Left ventricle myocardium inferior (tissue), 1 donor: Measurements from ENCODE around the gene SLC22A23. TPM values are rescaled to one million over a fixed set of nuclear protein-coding genes. Genes with fewer than 3 reads are reported as not detected.

Source experiments
- DNase-seq: peaks from one replicate; pipeline ENCODE4 v3.0.0-alpha.2; 2020
- H3K27ac ChIP-seq: fragments of 200-600 bp; replicated peaks from 2 replicates; pipeline ENCODE4 v1.8.0; 2021
- H3K27me3 ChIP-seq: fragments of 200-600 bp; 2 replicates; pipeline ENCODE4 v1.8.0; 2021; ENCODE audit warnings: low read depth
- H3K36me3 ChIP-seq: fragments of 200-600 bp; 2 replicates; pipeline ENCODE4 v1.8.0; 2021
- H3K4me1 ChIP-seq: fragments of 200-600 bp; 2 replicates; pipeline ENCODE4 v1.8.0; 2021
- H3K4me3 ChIP-seq: fragments of 200-600 bp; 2 replicates; pipeline ENCODE4 v1.8.0; 2021; ENCODE audit warnings: mild to moderate bottlenecking, moderate library complexity
- H3K9me3 ChIP-seq: fragments of 200-600 bp; replicated peaks from 2 replicates; pipeline ENCODE4 v1.8.0; 2021
- CTCF ChIP-seq: fragments of 200-600 bp; IDR thresholded peaks from 2 replicates; pipeline ENCODE4 v1.8.0; 2021; ENCODE audit warnings: antibody characterized with exemption, mild to moderate bottlenecking, borderline replicate concordance
- intact Hi-C: fragments of 100-400 bp; cut with micrococcal nuclease; formaldehyde crosslinking; loops from one replicate; pipeline ENCODE4 v1.11.0; 2022
- total RNA-seq: library from RNA; stranded (reverse); fragmentation: NEBNext Ultra II Directional; extraction: Animal tissue kit (Norgen Biotek cat#: 25700); gene quantifications from one replicate; pipeline ENCODE4 v1.2.1, GENCODE V29; 2021
- donor health status: DM: no; HTN: yes; CAD: no; lungs with severe emphysema.

Gene SLC22A23
- total RNA-seq, 1 donor from 2014 or later = 7.0 TPM

- H3K4me1 ChIP-seq = peaks cover 7% of the 10 kb centered on the region
- intact Hi-C loops = no loop called here
- DNase-seq = no peak
- no peaks in the 10 kb centered on the region for H3K9me3 ChIP-seq
- H3K27ac ChIP-seq = no peak overlapping the region
- H3K27me3 ChIP-seq = no peaks in the 10 kb centered on the region
- H3K4me3 ChIP-seq = no peak overlapping the region
- H3K36me3 ChIP-seq = no peaks in the 10 kb centered on the region
- TF ChIP-seq CTCF = no peak
Observed at GRCh38 chr6:3440911-3441310, 15.9 kb downstream of the SLC22A23 start.

DNA sequence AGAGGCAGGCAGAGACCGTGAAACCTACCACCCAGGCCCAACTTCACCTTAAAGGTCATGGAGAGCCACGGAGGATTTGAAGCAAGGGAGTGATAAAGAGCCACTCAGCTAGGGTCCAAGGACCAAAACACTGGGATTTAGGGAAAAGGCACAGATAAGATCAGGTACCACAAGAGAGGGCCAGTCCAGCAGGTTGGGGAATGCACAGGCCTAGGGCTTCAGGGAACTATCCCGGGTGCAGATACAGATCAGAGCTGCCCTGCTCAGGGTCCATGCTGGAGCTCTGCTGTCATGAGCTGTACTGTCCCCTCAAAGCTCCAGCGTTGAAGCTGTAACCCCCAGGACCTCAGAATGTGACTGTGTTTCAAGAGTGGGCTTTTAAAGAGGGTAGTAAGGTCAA lies 16.9 kb downstream of the SLC22A23 start:
- H3K4me1 ChIP-seq = peaks cover 7% of the 10 kb centered on the region
- no peak for DNase-seq
- intact Hi-C loops = no loop called here
- no peak for TF ChIP-seq CTCF
- no peak overlapping the region for H3K4me3 ChIP-seq
- H3K27me3 ChIP-seq = no peaks in the 10 kb centered on the region
- no peaks in the 10 kb centered on the region for H3K36me3 ChIP-seq
- H3K27ac ChIP-seq = no peak overlapping the region
- no peaks in the 10 kb centered on the region for H3K9me3 ChIP-seq

- H3K27ac ChIP-seq = no peak overlapping the region
- intact Hi-C loops = no loop called here
- H3K36me3 ChIP-seq = no peaks in the 10 kb centered on the region
- no peaks in the 10 kb centered on the region for H3K9me3 ChIP-seq
- H3K27me3 ChIP-seq = no peaks in the 10 kb centered on the region
- no peak overlapping the region for H3K4me3 ChIP-seq
- no peak for DNase-seq
- no peak for TF ChIP-seq CTCF
- peaks cover 7% of the 10 kb centered on the region for H3K4me1 ChIP-seq
Observed at GRCh38 chr6:3438190-3439167, 18.4 kb downstream of the SLC22A23 start.

GRCh38 chr6:3433005-3433404 lies 23.8 kb downstream of the SLC22A23 start:
- no peak overlapping the region for H3K4me3 ChIP-seq
- no peaks in the 10 kb centered on the region for H3K27me3 ChIP-seq
- no peak for DNase-seq
- H3K4me1 ChIP-seq = peaks cover under 1% of the 10 kb centered on the region
- intact Hi-C loops = no loop called here
- no peak overlapping the region for H3K27ac ChIP-seq
- no peaks in the 10 kb centered on the region for H3K36me3 ChIP-seq
- H3K9me3 ChIP-seq = no peaks in the 10 kb centered on the region
- no peak for TF ChIP-seq CTCF

GRCh38 chr6:3432416-3432815 lies 24.4 kb downstream of the SLC22A23 start:
- H3K36me3 ChIP-seq = no peaks in the 10 kb centered on the region
- peaks cover 7% of the 10 kb centered on the region for H3K4me1 ChIP-seq
- DNase-seq = no peak
- no peak overlapping the region for H3K27ac ChIP-seq
- H3K4me3 ChIP-seq = no peak overlapping the region
- no peaks in the 10 kb centered on the region for H3K27me3 ChIP-seq
- no peaks in the 10 kb centered on the region for H3K9me3 ChIP-seq
- no peak for TF ChIP-seq CTCF
- intact Hi-C loops = no loop called here
